IPS-18c (cell line): ENCODE measurements around the gene PGBD2.
"Not testable (repeated sequence)": the region's sequence is repeated elsewhere in the genome, so short reads cannot be mapped to it uniquely, and the experiment has no call there.

Experiments used
- H3K4me3 ChIP-seq: 2 replicates; pipeline ENCODE4 v1.7.0; 2013; ENCODE audit warnings: low read depth, mild to moderate bottlenecking, low read length, moderate library complexity; ENCODE audit not compliant: insufficient read depth
- H3K9me3 ChIP-seq: one replicate; pipeline ENCODE4 v1.6.1; 2013; ENCODE audit warnings: mild to moderate bottlenecking, low read length, moderate library complexity; ENCODE audit not compliant: control insufficient read depth, insufficient read depth

PGBD2 gene

DNA sequence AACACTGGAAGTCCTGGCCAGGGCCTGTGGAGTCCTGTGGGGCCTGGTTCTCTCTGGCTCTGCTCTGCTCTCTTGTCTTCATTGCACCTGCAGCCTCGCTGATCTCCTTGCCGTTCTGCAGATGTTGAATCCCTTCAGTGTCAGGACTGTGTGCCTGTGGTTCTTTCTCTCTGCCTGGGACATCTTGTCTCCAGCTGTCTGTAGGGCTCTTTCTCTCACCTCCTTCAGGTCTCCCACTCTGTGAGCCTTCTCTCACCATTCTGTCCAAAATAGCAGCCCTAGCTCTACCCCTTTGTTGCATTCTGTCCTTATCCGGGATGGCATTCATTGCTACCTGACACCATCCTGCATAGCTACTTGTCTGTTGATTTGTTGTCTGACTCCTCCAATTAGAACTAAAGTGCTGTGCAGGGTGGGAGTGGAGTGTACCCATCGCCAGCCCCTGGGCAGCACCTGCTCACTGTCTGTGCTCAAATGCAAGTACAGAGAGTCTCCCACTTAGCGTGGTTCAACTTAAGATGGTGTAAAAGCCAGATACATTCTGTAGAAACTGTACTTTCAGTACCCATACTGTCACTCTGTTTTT, 8.9 kb downstream of the PGBD2 start:
- Histone ChIP-seq H3K4me3 (no peak overlapping the region), H3K9me3 (no peaks in the 10 kb centered on the region)

GRCh38 chr1:248918131-248918530, 12.1 kb downstream of the PGBD2 start:
- H3K9me3 ChIP-seq = no peaks in the 10 kb centered on the region
- H3K4me3 ChIP-seq = no peak overlapping the region

DNA sequence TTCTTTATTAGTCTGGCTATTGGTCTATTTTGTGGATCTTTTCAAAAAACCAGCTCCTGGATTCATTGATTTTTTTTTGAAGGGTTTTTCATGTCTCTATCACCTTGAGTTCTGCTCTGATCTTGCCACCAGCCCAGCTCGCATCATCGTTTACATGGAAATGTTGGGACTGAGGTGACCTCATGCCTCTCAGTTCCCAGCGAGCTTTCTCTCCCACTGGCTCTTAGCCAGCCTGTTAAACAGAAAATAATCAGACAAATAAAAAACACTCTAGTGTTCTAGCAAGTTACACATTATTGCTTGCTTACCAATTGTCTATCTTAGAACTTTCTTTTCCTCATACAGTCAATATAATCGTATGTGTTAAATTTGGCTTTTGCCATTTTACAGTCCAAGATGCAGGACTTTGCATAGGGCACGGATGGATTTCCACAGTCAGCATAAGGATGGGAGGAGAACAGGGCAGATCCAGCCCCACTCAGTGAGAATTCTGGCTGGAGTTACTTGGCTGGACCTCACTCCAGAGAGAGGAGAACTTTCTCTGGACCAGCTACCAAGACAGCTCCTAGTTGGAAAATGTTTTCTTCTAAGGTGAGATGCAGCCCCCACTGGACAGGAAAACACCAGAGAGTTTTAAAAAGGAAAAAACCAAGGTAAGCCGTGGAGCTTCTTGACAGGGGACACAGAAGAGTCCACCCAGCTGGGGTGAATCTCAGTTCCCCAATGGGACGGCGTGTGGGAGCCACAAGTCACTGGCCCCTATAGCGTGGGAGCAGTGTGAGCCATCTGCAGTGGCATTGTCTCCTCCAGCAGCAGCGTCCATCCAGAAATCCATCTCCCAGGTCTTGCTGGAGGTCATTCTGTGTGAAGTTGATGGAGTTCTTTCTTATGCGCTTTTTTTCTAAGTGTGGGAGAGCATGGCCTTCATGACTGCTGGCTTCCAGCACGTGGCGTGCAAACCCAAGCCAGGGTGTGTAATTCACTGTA, 17.6 kb downstream of the PGBD2 start:
- no peaks in the 10 kb centered on the region for H3K9me3 ChIP-seq

GRCh38 chr1:248924696-248925532, 18.9 kb downstream of the PGBD2 start:
- H3K9me3 ChIP-seq = no peaks in the 10 kb centered on the region
- H3K4me3 ChIP-seq = no peak overlapping the region

More for the DNA sequence above, 17.6 kb downstream of the PGBD2 start:
- no peak overlapping the region for H3K4me3 ChIP-seq

DNA sequence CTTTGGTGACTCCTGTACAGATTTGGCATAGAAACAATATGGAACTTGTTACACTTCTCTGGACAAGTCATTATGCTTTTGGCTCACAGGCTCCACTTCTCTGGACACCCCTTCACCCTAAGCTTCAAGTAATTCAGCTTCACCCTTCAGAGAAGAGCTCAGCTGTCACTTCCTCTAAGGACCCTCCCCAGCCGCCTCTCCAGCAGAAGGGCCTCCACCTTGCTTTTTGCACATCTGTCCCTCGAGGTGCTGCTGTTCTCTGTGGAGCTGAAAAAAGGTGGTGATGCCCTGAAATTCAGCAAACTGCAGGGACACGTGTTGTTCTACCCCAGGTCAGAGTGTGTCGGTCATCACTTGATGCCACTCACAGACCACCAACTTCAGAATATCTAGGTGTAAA, 19.8 kb downstream of the PGBD2 start:
- H3K9me3 ChIP-seq, H3K4me3 ChIP-seq: not testable (repeated sequence)

GRCh38 chr1:248926401-248927182, 20.6 kb downstream of the PGBD2 start:
- H3K4me3 ChIP-seq = no peak overlapping the region
- H3K9me3 ChIP-seq = no peaks in the 10 kb centered on the region

- H3K9me3 ChIP-seq, H3K4me3 ChIP-seq: not testable (repeated sequence)
These were observed 21.2 kb downstream of the PGBD2 start for GRCh38 chr1:248927283-248927682.

GRCh38 chr1:248928122-248928521, 22.1 kb downstream of the PGBD2 start:
- not testable (repeated sequence) for H3K4me3 ChIP-seq, H3K9me3 ChIP-seq

DNA sequence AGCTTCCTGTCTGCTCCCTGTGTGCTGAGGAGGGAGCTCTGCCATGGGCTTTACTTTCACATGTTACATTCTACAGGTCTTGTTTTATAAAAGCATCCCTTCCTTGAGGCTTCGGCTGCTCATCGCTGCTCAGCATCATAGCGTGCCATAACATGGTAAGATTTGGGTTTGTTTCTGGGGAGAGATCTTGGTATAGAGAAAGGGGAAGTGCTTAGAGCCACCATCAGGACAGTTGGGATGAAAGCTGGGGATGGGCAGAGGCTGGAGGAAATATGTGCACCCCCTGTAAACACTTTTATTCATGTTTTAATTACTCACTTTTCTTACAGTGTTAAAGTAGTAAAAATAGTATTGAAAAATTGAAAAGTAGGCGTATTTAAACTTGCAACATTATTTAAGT, 24.0 kb downstream of the PGBD2 start:
- not testable (repeated sequence) for H3K9me3 ChIP-seq, H3K4me3 ChIP-seq

- H3K9me3 ChIP-seq, H3K4me3 ChIP-seq: not testable (repeated sequence)
These were observed 32.3 kb downstream of the PGBD2 start for GRCh38 chr1:248938173-248938809.

- H3K4me3 ChIP-seq = not testable (repeated sequence)
These were observed 38.3 kb downstream of the PGBD2 start for GRCh38 chr1:248944134-248944999.

DNA sequence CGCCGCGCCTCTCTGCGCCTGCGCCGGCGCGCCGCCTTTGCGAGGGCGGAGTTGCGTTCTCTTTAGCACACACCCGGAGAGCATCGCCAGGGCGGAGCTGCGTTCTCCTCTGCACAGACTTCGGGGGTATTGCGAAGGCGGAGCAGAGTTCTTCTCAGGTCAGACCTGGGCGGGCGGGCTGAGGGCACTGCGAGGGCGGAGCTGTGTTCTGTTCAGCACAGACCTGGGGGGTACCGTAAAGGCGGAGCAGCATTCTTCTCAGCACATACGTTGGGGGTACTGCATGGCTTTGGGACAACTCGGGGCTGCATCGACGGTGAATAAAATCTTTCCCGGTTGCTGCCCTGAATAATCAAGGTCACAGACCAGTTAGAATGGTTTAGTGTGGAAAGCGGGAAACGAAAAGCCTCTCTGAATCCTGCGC, 39.0 kb downstream of the PGBD2 start:
- not testable (repeated sequence) for H3K4me3 ChIP-seq, H3K9me3 ChIP-seq

More at GRCh38 chr1:248944134-248944999, 38.3 kb downstream of the PGBD2 start:
- H3K9me3 ChIP-seq = not testable (repeated sequence)

GRCh38 chr1:248945453-248945852, 39.4 kb downstream of the PGBD2 start:
- H3K4me3 ChIP-seq = not testable (repeated sequence)

DNA sequence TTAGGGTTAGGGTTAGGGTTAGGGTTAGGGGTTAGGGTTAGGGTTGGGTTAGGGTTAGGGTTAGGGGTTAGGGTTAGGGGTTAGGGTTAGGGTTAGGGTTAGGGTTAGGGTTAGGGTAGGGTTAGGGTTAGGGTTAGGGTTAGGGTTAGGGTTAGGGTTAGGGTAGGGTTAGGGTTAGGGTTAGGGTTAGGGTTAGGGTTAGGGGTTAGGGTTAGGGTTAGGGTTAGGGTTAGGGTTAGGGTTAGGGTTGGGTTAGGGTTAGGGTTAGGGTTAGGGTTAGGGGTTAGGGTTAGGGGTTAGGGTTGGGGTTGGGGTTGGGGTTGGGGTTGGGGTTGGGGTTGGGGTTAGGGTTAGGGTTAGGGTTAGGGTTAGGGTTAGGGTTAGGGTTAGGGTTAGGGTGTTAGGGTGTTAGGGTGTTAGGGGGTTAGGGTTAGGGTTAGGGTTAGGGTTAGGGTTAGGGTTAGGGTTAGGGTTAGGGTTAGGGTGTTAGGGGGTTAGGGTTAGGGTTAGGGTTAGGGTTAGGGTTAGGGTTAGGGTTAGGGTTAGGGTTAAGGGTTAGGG, 39.9 kb downstream of the PGBD2 start:
- H3K4me3 ChIP-seq, H3K9me3 ChIP-seq: not testable (repeated sequence)

More at GRCh38 chr1:248945453-248945852, 39.4 kb downstream of the PGBD2 start:
- not testable (repeated sequence) for H3K9me3 ChIP-seq
